Middle frontal gyrus (tissue), 1 donor: ENCODE measurements around the gene PXDN.
"Not testable (repeated sequence)": the region's sequence is repeated elsewhere in the genome, so short reads cannot be mapped to it uniquely, and the experiment has no call there.

Source experiments
- DNase-seq: peaks from one replicate; pipeline ENCODE4 v3.0.0-alpha.2; 2015; ENCODE audit warnings: low spot score; ENCODE audit errors: extremely low spot score

Gene PXDN

GRCh38 chr2:1683297-1683696 is 61.0 kb downstream of the PXDN start:
- DNase-seq, result no peak

GRCh38 chr2:1682181-1682440 is 62.2 kb downstream of the PXDN start:
- DNase-seq, result no peak

- DNase-seq, result no peak
These were observed 62.8 kb downstream of the PXDN start for GRCh38 chr2:1681323-1682180.

- DNase-seq, result no peak
These were observed 63.3 kb downstream of the PXDN start for GRCh38 chr2:1681017-1681318.

GRCh38 chr2:1680222-1681016 is 63.9 kb downstream of the PXDN start:
- DNase-seq, result no peak

GRCh38 chr2:1679488-1680039 is 64.8 kb downstream of the PXDN start:
- not testable (repeated sequence) for DNase-seq

- DNase-seq, result not testable (repeated sequence)
These were observed 65.2 kb downstream of the PXDN start for GRCh38 chr2:1679065-1679464.

GRCh38 chr2:1678609-1679008 is 65.7 kb downstream of the PXDN start:
- no peak for DNase-seq

GRCh38 chr2:1677821-1678165 is 66.5 kb downstream of the PXDN start:
- DNase-seq, result no peak

- no peak for DNase-seq
These were observed 67.1 kb downstream of the PXDN start for GRCh38 chr2:1676913-1677820.

- DNase-seq, result no peak
These were observed 68.0 kb downstream of the PXDN start for GRCh38 chr2:1676091-1676912.

- peak; percentile 21 for DNase-seq
These were observed 68.7 kb downstream of the PXDN start for GRCh38 chr2:1675633-1676032.

GRCh38 chr2:1674766-1675397 is 69.4 kb downstream of the PXDN start:
- DNase-seq, result no peak

- no peak for DNase-seq
These were observed 70.0 kb downstream of the PXDN start for GRCh38 chr2:1674276-1674675.

- no peak for DNase-seq
These were observed 71.0 kb downstream of the PXDN start for GRCh38 chr2:1673160-1673944.

GRCh38 chr2:1672738-1673137 is 71.6 kb downstream of the PXDN start:
- no peak for DNase-seq

- DNase-seq, result no peak
These were observed 72.4 kb downstream of the PXDN start for GRCh38 chr2:1671916-1672315.

GRCh38 chr2:1670636-1671035 is 73.7 kb downstream of the PXDN start:
- no peak for DNase-seq

GRCh38 chr2:1665761-1666505 is 78.4 kb downstream of the PXDN start:
- no peak for DNase-seq
